ENCODE data around the gene STYXL1.

Gene STYXL1

DNA sequence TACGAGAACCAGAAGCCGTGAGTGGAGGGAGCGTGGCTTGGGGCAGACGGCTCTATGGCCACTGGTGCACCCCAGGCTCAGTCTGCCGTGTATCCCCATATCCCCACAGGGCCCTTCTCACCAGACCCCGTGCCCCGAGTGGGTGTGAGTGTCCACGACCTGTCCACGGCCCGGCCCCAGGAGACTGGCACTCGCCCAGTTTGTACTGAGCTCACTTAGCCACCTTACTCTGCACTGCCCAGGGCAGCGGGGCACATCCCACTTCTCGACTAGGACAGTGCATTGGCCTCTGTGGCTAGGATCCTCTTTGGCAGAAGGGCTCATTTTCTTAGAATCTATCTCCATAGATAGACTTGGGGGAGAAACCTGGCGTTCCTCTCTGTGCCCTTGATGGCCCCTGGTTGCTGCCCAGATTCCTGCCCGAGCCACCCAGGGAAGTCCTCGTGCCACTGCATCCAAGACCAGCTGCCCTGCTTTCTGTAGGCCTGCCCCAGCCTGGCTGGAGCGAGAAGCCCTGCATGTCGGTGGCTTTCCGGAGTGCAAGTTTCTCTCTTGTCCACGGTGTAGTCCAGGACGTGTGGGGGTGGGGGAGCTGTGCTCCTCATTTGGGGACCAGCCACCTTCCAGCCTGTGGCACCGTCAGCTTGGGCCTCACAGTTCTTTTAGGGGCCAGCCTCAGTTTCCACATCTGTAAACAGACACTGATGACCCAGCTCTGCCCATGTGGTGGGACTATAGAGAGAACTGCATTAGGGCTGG is 65.3 kb downstream of the STYXL1 start:
- no peak for DNase-seq (ENCODE audit: low read depth)
- H3K4me3 ChIP-seq (ENCODE audit: low read depth, low read length), result no peak overlapping the region
- TF ChIP-seq CTCF (IDR thresholded peaks at IDR 0.05; ENCODE audit: insufficient read depth, low read depth, low read length, missing control alignments), result no peak

GRCh38 chr7:75981453-75982305 is 66.1 kb downstream of the STYXL1 start:
- no peak for TF ChIP-seq CTCF (IDR thresholded peaks at IDR 0.05; ENCODE audit: insufficient read depth, low read depth, low read length, missing control alignments)
- DNase-seq (ENCODE audit: low read depth), result no peak
- no peak overlapping the region for H3K4me3 ChIP-seq (ENCODE audit: low read depth, low read length)

- no peak overlapping the region for H3K4me3 ChIP-seq (ENCODE audit: low read depth, low read length)
- TF ChIP-seq CTCF (IDR thresholded peaks at IDR 0.05; ENCODE audit: insufficient read depth, low read depth, low read length, missing control alignments), result no peak
- DNase-seq (ENCODE audit: low read depth), result no peak
These were observed 66.7 kb downstream of the STYXL1 start for GRCh38 chr7:75981203-75981452.

DNA sequence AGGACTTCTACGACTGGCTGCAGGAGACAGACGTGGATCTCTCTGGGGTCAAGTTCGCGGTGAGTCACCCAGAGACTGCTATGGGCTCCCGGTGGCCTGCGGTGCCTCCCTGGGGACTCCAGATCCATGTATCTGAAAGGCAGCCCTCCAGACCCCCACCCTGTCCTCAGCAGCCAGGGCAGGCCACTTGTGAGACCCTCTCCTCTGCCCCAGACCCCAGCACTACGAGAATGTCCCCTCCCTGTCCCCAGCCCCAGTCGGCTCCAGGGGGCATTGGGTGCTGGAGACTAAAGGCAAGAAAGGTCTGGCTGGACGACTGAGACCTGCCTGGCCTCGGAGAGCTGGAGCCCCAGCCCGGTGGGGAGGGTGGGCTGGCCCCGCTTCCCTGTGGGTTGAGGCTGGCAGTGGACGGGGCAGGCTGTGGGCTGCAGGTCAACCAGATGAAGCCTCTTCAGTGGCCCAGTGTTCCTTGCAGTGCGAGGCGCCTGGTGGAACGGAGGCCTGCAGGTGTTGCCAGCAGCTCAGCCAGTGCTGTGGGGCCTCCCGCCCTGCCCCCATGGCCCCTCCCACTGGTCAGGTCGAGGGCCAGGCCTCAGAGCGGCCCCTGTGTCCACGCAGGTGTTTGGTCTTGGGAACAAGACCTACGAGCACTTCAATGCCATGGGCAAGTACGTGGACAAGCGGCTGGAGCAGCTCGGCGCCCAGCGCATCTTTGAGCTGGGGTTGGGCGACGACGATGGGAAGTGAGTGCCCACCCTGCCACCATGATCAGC is 67.2 kb downstream of the STYXL1 start:
- no peak for DNase-seq (ENCODE audit: low read depth)
- H3K4me3 ChIP-seq (ENCODE audit: low read depth, low read length), result no peak overlapping the region
- TF ChIP-seq CTCF (IDR thresholded peaks at IDR 0.05; ENCODE audit: insufficient read depth, low read depth, low read length, missing control alignments), result no peak

GRCh38 chr7:75979759-75980429 is 67.9 kb downstream of the STYXL1 start:
- H3K4me3 ChIP-seq (ENCODE audit: low read depth, low read length), result no peak overlapping the region
- DNase-seq (ENCODE audit: low read depth), result no peak
- TF ChIP-seq CTCF (IDR thresholded peaks at IDR 0.05; ENCODE audit: insufficient read depth, low read depth, low read length, missing control alignments), result no peak

DNA sequence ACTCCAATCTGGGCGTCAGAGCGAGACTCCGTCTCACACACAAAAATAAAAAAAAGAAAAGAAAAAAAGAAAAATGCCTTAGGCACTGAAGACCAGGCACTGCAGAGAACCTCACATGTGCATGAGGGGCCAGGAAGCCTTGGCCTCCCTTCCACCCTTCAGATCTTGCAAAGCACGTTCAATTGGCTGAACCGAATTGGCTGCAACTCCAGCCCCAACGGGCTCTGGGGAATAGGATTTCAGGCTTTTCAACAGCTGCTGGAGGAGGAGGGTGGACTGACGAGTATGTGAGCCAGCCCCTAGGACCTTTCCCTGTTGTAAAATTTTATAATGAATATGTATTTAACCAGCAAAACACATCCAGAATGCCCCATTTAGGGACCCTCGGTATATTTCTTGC is 70.1 kb downstream of the STYXL1 start:
- no peak overlapping the region for H3K4me3 ChIP-seq (ENCODE audit: low read depth, low read length)
- no peak for DNase-seq (ENCODE audit: low read depth)
- no peak for TF ChIP-seq CTCF (IDR thresholded peaks at IDR 0.05; ENCODE audit: insufficient read depth, low read depth, low read length, missing control alignments)
